Gastrocnemius medialis (tissue), 4 donors: ENCODE measurements around the gene CDC25A. TPM values are rescaled to one million over a fixed set of nuclear protein-coding genes. Genes with fewer than 3 reads are reported as not detected.

Source experiments
- ATAC-seq, 2 donors: fragments of 150-250 bp; one replicate each; pipeline ENCODE4 v1.9.1; 2016
- DNase-seq, 2 donors: peaks; one replicate each; pipeline ENCODE4 v3.0.0-alpha.2; 2019
- H3K27ac ChIP-seq, 4 donors: fragments of 200-600 bp; sonication (generic); 1 replicate in 1 of 4; 2 replicates in 3 of 4; pipeline ENCODE4 v1.5.1; 2016 to 2018; ENCODE audit warnings: mild to moderate bottlenecking in 2 of 4, moderate library complexity in 1 of 4
- H3K27me3 ChIP-seq, 3 donors: fragments of 200-600 bp; sonication (generic) in 2 of 3; 1 replicate in 1 of 3; 2 replicates in 2 of 3; pipeline versions ENCODE4 v1.5.1 to v1.6.0; 2016 to 2019; ENCODE audit warnings: mild to moderate bottlenecking in 1 of 3, moderate library complexity in 1 of 3
- H3K36me3 ChIP-seq, 2 donors: fragments of 200-600 bp; sonication (generic) in 1 of 2; one replicate each; pipeline ENCODE4 v1.5.1; 2017 to 2018
- H3K4me1 ChIP-seq, 2 donors: fragments of 200-600 bp; sonication (generic) in 1 of 2; one replicate each; pipeline ENCODE4 v1.5.1; 2016 to 2017; ENCODE audit warnings: mild to moderate bottlenecking in 2 of 2
- H3K4me3 ChIP-seq, 4 donors: fragments of 200-600 bp; sonication (generic) in 3 of 4; 1 replicate in 1 of 4; 2 replicates in 3 of 4; pipeline ENCODE4 v1.5.1; 2016 to 2019; ENCODE audit warnings: mild to moderate bottlenecking in 2 of 4
- H3K9me3 ChIP-seq, 3 donors: fragments of 200-600 bp; sonication (generic) in 2 of 3; 1 replicate in 1 of 3; 2 replicates in 2 of 3; pipeline ENCODE4 v1.5.1; 2016 to 2019
- CTCF ChIP-seq, 5 experiments: fragments of 450-650 bp in 3 of 5; fragments of 200-600 bp in 2 of 5; sonication (generic) in 2 of 5; IDR thresholded peaks in 4 of 5; conservative IDR thresholded peaks in 1 of 5; 1 replicate in 4 of 5; 2 replicates in 1 of 5; pipeline ENCODE4 v1.5.1; 2016 to 2019; ENCODE audit warnings: antibody characterized with exemption in 5 of 5, mild to moderate bottlenecking in 3 of 5, moderate library complexity in 3 of 5
- POLR2A ChIP-seq, 2 donors: fragments of 450-650 bp; IDR thresholded peaks; one replicate each; pipeline ENCODE4 v1.6.1; 2017; ENCODE audit warnings: antibody characterized with exemption in 2 of 2, mild to moderate bottlenecking in 2 of 2, moderate library complexity in 2 of 2
- in situ Hi-C, 4 donors: fragments of 200-750 bp; cut with MboI; loops; one replicate each; pipeline versions ENCODE4 v1.15.0 to v1.8.0; 2017; ENCODE audit warnings: low sequenced_read_pairs in 4 of 4
- intact Hi-C: fragments of 100-400 bp; cut with DNase I; formaldehyde crosslinking; loops from one replicate; pipeline ENCODE4 v1.15.1; 2023; ENCODE audit warnings: low total_unique reads
- total RNA-seq, 4 donors: library from RNA; depleted of rRNA; stranded (reverse); fragments of >200 nt; gene quantifications; one replicate each; pipeline versions ENCODE4 v1.1.0 to v1.2.3, GENCODE V29; 2016

The CDC25A gene
- total RNA-seq, 4 donors from 2014 or later, result 0.73 to 2.3 TPM; not detected in 2

DNA sequence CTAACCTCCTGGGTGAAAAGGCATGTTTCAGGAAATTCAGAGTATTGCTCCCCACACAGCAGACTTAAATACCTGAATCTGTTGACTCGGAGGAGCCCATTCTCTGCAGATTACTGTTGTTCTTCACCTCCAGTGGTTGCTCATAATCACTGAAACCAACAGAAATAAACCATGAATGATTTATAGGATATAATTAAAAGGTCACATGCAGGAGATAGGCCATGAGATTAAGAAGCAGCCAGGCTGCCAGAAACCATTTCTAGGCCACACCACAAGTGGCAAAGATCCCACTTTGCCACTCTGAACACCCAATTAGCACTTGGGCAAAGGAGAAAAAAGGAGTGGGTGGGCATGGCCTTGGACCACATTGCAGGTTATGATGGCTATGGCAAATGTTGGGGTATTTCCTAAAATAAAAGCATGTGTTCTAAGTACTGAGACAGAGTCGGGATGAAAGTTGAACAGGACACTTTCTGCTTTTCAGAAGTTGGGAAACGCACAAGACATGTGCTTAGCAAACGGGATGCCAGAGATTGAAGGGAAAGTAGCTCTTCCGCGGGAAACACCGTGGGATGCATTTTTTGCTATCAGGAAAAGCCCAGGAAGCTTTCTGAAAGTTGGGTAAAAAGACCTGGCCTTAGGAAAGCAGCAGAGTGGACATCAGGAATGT, 1.5 kb downstream of the CDC25A start:
- in situ Hi-C loops, result no loop called here
- TF ChIP-seq POLR2A (IDR thresholded peaks at IDR 0.05), result no peak
- TF ChIP-seq CTCF (IDR thresholded peaks at IDR 0.05 in 4 of 5, conservative IDR thresholded peaks at IDR 0.05 in 1 of 5), result no peak
- H3K27me3 ChIP-seq, result no peaks in the 10 kb centered on the region
- ATAC-seq (no peak), DNase-seq (no peak)
- no peaks in the 10 kb centered on the region for H3K9me3 ChIP-seq
- peaks cover 10 to 13% of the 10 kb centered on the region in 2 donors for H3K4me1 ChIP-seq
- intact Hi-C loops, result loop anchor here (5.0 kb wide), 1 partner anchor 1206 kb away; no protein-coding TSS in a partner anchor
- H3K27ac ChIP-seq, result no peak overlapping the region
- H3K36me3 ChIP-seq, result no peaks in the 10 kb centered on the region
- H3K4me3 ChIP-seq, result peak overlapping the region in 3 of 4 donors; percentile 61 to 92 (median 78)

- Histone ChIP-seq H3K4me1 (peaks cover 10 to 13% of the 10 kb centered on the region in 2 donors), H3K27ac (no peak overlapping the region), H3K36me3 (no peaks in the 10 kb centered on the region), H3K27me3 (no peaks in the 10 kb centered on the region), H3K4me3 (no peak overlapping the region), H3K9me3 (no peaks in the 10 kb centered on the region)
- TF ChIP-seq POLR2A (IDR thresholded peaks at IDR 0.05) (no peak), CTCF (IDR thresholded peaks at IDR 0.05 in 4 of 5, conservative IDR thresholded peaks at IDR 0.05 in 1 of 5) (no peak)
- intact Hi-C loops (loop anchor here (5.0 kb wide), 1 partner anchor 1207 kb away; no protein-coding TSS in a partner anchor), in situ Hi-C loops (no loop called here)
- DNase-seq (no peak), ATAC-seq (no peak)
These were observed 3.1 kb downstream of the CDC25A start for GRCh38 chr3:48185129-48185528.

DNA sequence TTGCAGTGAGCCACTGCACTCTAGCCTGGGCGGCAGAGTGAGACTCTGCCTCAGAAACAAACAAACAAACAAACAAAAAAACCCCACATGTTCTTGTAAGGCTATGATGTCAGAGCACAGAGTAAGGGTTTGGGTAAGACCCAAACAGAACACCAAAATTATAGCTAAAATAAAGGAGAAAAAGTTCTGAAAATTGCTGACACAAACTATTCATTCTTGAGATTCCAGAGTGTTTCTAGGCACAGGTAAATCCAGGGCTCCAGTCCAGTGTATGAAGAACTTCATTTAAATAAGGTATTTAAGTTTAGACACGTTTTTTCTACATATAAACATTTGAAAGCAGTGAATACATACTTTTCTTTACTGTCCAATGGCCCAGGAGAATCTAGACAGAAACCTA, 3.9 kb downstream of the CDC25A start:
- H3K4me1 ChIP-seq, result peaks cover 10 to 13% of the 10 kb centered on the region in 2 donors
- TF ChIP-seq CTCF (IDR thresholded peaks at IDR 0.05 in 4 of 5, conservative IDR thresholded peaks at IDR 0.05 in 1 of 5) (no peak), POLR2A (IDR thresholded peaks at IDR 0.05) (no peak)
- no peaks in the 10 kb centered on the region for H3K27me3 ChIP-seq
- DNase-seq (no peak), ATAC-seq (no peak)
- H3K27ac ChIP-seq, result no peak overlapping the region
- in situ Hi-C loops, result no loop called here
- intact Hi-C loops, result no loop called here
- H3K4me3 ChIP-seq, result no peak overlapping the region
- H3K36me3 ChIP-seq, result no peaks in the 10 kb centered on the region
- no peaks in the 10 kb centered on the region for H3K9me3 ChIP-seq

- no peaks in the 10 kb centered on the region for H3K36me3 ChIP-seq
- no peaks in the 10 kb centered on the region for H3K9me3 ChIP-seq
- no peak overlapping the region for H3K27ac ChIP-seq
- no peak for ATAC-seq
- H3K27me3 ChIP-seq, result no peaks in the 10 kb centered on the region
- no peak overlapping the region for H3K4me3 ChIP-seq
- in situ Hi-C loops (no loop called here), intact Hi-C loops (no loop called here)
- H3K4me1 ChIP-seq, result no peaks in the 10 kb centered on the region
- no peak for DNase-seq
- no peak for TF ChIP-seq CTCF (IDR thresholded peaks at IDR 0.05 in 4 of 5, conservative IDR thresholded peaks at IDR 0.05 in 1 of 5)
- no peak for TF ChIP-seq POLR2A (IDR thresholded peaks at IDR 0.05)
These were observed 7.5 kb downstream of the CDC25A start for GRCh38 chr3:48180531-48181253.
